H9 (cell line): ENCODE results near the gene YWHAQ. TPM values are rescaled to one million over a fixed set of nuclear protein-coding genes. Genes with fewer than 3 reads are reported as not detected.

Experiments used
- DNase-seq: peaks from one replicate; pipeline ENCODE4 v3.0.0-alpha.2; 2017
- H2AFZ ChIP-seq: one replicate; pipeline ENCODE4 v1.6.1; 2013; ENCODE audit warnings: mild to moderate bottlenecking, low read length, control low read depth, moderate library complexity
- H2AK5ac ChIP-seq: 2 replicates; pipeline ENCODE4 v1.6.1; 2013; ENCODE audit warnings: low read length, control low read depth, mixed read lengths; ENCODE audit not compliant: insufficient read length
- H2BK120ac ChIP-seq: one replicate; pipeline ENCODE4 v1.6.1; 2013; ENCODE audit warnings: low read depth, mild to moderate bottlenecking, low read length, control low read depth, inconsistent platforms; ENCODE audit not compliant: poor library complexity, severe bottlenecking
- H2BK12ac ChIP-seq: 2 replicates; pipeline ENCODE4 v1.6.1; 2013; ENCODE audit warnings: low read length, control low read depth, mixed read lengths, low read depth; ENCODE audit not compliant: insufficient read length
- H2BK15ac ChIP-seq: 2 replicates; pipeline ENCODE4 v1.6.1; 2013; ENCODE audit warnings: low read depth, low read length, control low read depth
- H2BK20ac ChIP-seq: one replicate; pipeline ENCODE4 v1.6.1; 2013; ENCODE audit warnings: low read depth, mild to moderate bottlenecking, low read length, control low read depth, inconsistent platforms; ENCODE audit not compliant: poor library complexity, severe bottlenecking
- H2BK5ac ChIP-seq: 2 replicates; pipeline ENCODE4 v1.6.1; 2013; ENCODE audit warnings: low read length, control low read depth, mixed read lengths; ENCODE audit not compliant: insufficient read length
- H3K14ac ChIP-seq: 2 replicates; pipeline ENCODE4 v1.6.1; 2013; ENCODE audit warnings: low read length, control low read depth; ENCODE audit not compliant: insufficient read depth
- H3K18ac ChIP-seq: 2 replicates; pipeline ENCODE4 v1.6.1; 2013; ENCODE audit warnings: low read depth, mild to moderate bottlenecking, mixed read lengths, low read length, control low read depth; ENCODE audit not compliant: insufficient read length
- H3K23ac ChIP-seq: 2 replicates; pipeline ENCODE4 v1.6.1; 2013; ENCODE audit warnings: low read length, control low read depth, mixed read lengths, low read depth; ENCODE audit not compliant: insufficient read length
- H3K23me2 ChIP-seq: 2 replicates; pipeline ENCODE4 v1.6.1; 2013; ENCODE audit warnings: low read depth, mild to moderate bottlenecking, mixed read lengths, low read length, control low read depth; ENCODE audit not compliant: insufficient read length, poor library complexity, severe bottlenecking
- H3K27ac ChIP-seq: 2 replicates; pipeline ENCODE4 v1.5.1; 2013; ENCODE audit warnings: low read length, control low read depth, mixed read lengths, low read depth; ENCODE audit not compliant: insufficient read length
- H3K27me3 ChIP-seq: 2 replicates; pipeline ENCODE4 v1.6.1; 2013; ENCODE audit warnings: low read length, control low read depth, inconsistent platforms; ENCODE audit not compliant: insufficient read depth
- H3K4ac ChIP-seq: 2 replicates; pipeline ENCODE4 v1.6.1; 2013; ENCODE audit warnings: low read depth, mild to moderate bottlenecking, control low read depth, inconsistent platforms, low read length, moderate library complexity
- H3K4me1 ChIP-seq: 2 replicates; pipeline ENCODE4 v1.6.1; 2013; ENCODE audit warnings: low read length, control low read depth, inconsistent platforms; ENCODE audit not compliant: insufficient read depth
- H3K4me2 ChIP-seq: 2 replicates; pipeline ENCODE4 v1.6.1; 2013; ENCODE audit warnings: low read length, control low read depth, mixed read lengths; ENCODE audit not compliant: insufficient read length, insufficient read depth
- H3K56ac ChIP-seq: 2 replicates; pipeline ENCODE4 v1.6.1; 2013; ENCODE audit warnings: low read depth, mild to moderate bottlenecking, mixed read lengths, low read length, control low read depth; ENCODE audit not compliant: insufficient read length
- H3K79me1 ChIP-seq: 2 replicates; pipeline ENCODE4 v1.6.1; 2013; ENCODE audit warnings: low read depth, mild to moderate bottlenecking, moderate library complexity, low read length, control low read depth, inconsistent platforms; ENCODE audit not compliant: insufficient read depth, poor library complexity, severe bottlenecking
- H3K79me2 ChIP-seq: 2 replicates; pipeline ENCODE4 v1.6.1; 2013; ENCODE audit warnings: low read length, control low read depth, inconsistent platforms; ENCODE audit not compliant: insufficient read depth
- H3K9ac ChIP-seq: 2 replicates; pipeline ENCODE4 v1.6.1; 2013; ENCODE audit warnings: low read length, control low read depth, mixed read lengths; ENCODE audit not compliant: insufficient read length; ENCODE audit errors: extremely low read depth
- H3K9me3 ChIP-seq: one replicate; pipeline ENCODE4 v1.6.1; 2013; ENCODE audit warnings: low read depth, low read length, inconsistent platforms; ENCODE audit not compliant: control insufficient read depth
- H3T11ph ChIP-seq: one replicate; pipeline ENCODE4 v1.6.1; 2013; ENCODE audit warnings: mild to moderate bottlenecking, low read length, control low read depth, inconsistent platforms
- H4K20me1 ChIP-seq: one replicate; pipeline ENCODE4 v1.6.1; 2013; ENCODE audit not compliant: control insufficient read depth, insufficient read length, insufficient read depth
- H4K5ac ChIP-seq: 2 replicates; pipeline ENCODE4 v1.6.1; 2013; ENCODE audit warnings: low read depth, mild to moderate bottlenecking, mixed read lengths, low read length, control low read depth; ENCODE audit not compliant: insufficient read length
- H4K8ac ChIP-seq: replicated peaks from 2 replicates; pipeline ENCODE4 v1.6.1; 2013; ENCODE audit warnings: low read length, control low read depth, mixed read lengths, low read depth; ENCODE audit not compliant: insufficient read length
- H4K91ac ChIP-seq: 2 replicates; pipeline ENCODE4 v1.6.1; 2013; ENCODE audit warnings: low read depth, mild to moderate bottlenecking, moderate library complexity, mixed read lengths, low read length, control low read depth; ENCODE audit not compliant: insufficient read length
- H3K27ac Mint-ChIP-seq, 3 experiments: 2 replicates in 2 of 3; 3 replicates in 1 of 3; pipeline ENCODE4 v1.8.0; 2020 to 2021; ENCODE audit warnings: mixed read lengths in 3 of 3, mild to moderate bottlenecking in 1 of 3, moderate library complexity in 1 of 3
- H3K27me3 Mint-ChIP-seq: 2 replicates; pipeline ENCODE4 v1.8.0; 2021; ENCODE audit warnings: low read depth, mild to moderate bottlenecking, moderate library complexity, mixed read lengths
- H3K36me3 Mint-ChIP-seq, 3 experiments: 2 replicates in 2 of 3; 3 replicates in 1 of 3; pipeline ENCODE4 v1.8.0; 2020 to 2021; ENCODE audit warnings: low read depth in 3 of 3, mixed read lengths in 3 of 3; ENCODE audit not compliant: insufficient read depth in 1 of 3
- H3K4me1 Mint-ChIP-seq, 2 experiments: 2 replicates each; pipeline ENCODE4 v1.8.0; 2020; ENCODE audit warnings: mixed read lengths in 2 of 2
- H3K4me3 Mint-ChIP-seq, 2 experiments: 2 replicates in 1 of 2; 3 replicates in 1 of 2; pipeline ENCODE4 v1.8.0; 2020 to 2021; ENCODE audit warnings: mild to moderate bottlenecking in 2 of 2, mixed read lengths in 2 of 2, moderate library complexity in 1 of 2
- H3K9me3 Mint-ChIP-seq, 2 experiments: 2 replicates in 1 of 2; 3 replicates in 1 of 2; pipeline ENCODE4 v1.8.0; 2020; ENCODE audit warnings: mild to moderate bottlenecking in 2 of 2, mixed read lengths in 2 of 2, moderate library complexity in 1 of 2
- CTCF ChIP-seq: fragments of 200-600 bp; sonication (generic); conservative IDR thresholded peaks from 3 replicates; pipeline ENCODE4 v1.8.0; 2021; ENCODE audit warnings: antibody characterized with exemption, mild to moderate bottlenecking
- whole genome bisulfite sequencing: extraction: QIAGEN DNeasy Blood & Tissue Kit; methylation state at CpG from one replicate; pipeline ENCODE4 v1.1.7; 2013; ENCODE audit warnings: missing lambda C conversion rate, low lambda C conversion rate, mixed read lengths; ENCODE audit not compliant: insufficient read length; ENCODE audit errors: extremely low coverage; 5-methylcytosine and 5-hydroxymethylcytosine counted together
- total RNA-seq: library from RNA; stranded (reverse); gene quantifications from 2 replicates; pipeline ENCODE4 v1.2.1, GENCODE V29; 2021

YWHAQ gene
- total RNA-seq, 1 experiment from 2014 or later = 374 TPM

- H3K18ac ChIP-seq = no peak overlapping the region
- peak overlapping the region; percentile 37 for H3K4me2 ChIP-seq
- H3K79me1 ChIP-seq = no peaks in the 10 kb centered on the region
- no peaks in the 10 kb centered on the region for H3K9me3 Mint-ChIP-seq
- no peak overlapping the region for H3K23ac ChIP-seq
- no peaks in the 10 kb centered on the region for H3K36me3 Mint-ChIP-seq
- no peaks in the 10 kb centered on the region for H3K79me2 ChIP-seq
- no peaks in the 10 kb centered on the region for H3K23me2 ChIP-seq
- no peaks in the 10 kb centered on the region for H3K9me3 ChIP-seq
- no peak overlapping the region for H4K5ac ChIP-seq
- H2BK12ac ChIP-seq = no peak overlapping the region
- no peak overlapping the region for H3K9ac ChIP-seq
- H3T11ph ChIP-seq = no peak overlapping the region
- no peak overlapping the region for H3K4ac ChIP-seq
- no peak overlapping the region for H4K91ac ChIP-seq
- no peak overlapping the region for H2AFZ ChIP-seq
- no peak overlapping the region for H4K8ac ChIP-seq
- H3K4me1 ChIP-seq = peaks cover 8% of the 10 kb centered on the region
- no peak overlapping the region for H3K4me3 Mint-ChIP-seq
- peak overlapping the region; percentile 34; the same call in 1 of the 2 replicates for H3K14ac ChIP-seq
- no peaks in the 10 kb centered on the region; the same call in 1 of the 2 replicates for H3K27me3 ChIP-seq
- peaks cover 3% of the 10 kb centered on the region; the same call in 1 of the 2 replicates for H3K27me3 Mint-ChIP-seq
- no peak overlapping the region for H2BK15ac ChIP-seq
- H2AK5ac ChIP-seq = no peak overlapping the region
- WGBS = no CpG with 5 or more reads among the region's 14 CpGs
- H3K56ac ChIP-seq = no peak overlapping the region
- H2BK20ac ChIP-seq = no peak overlapping the region
- H3K27ac ChIP-seq = no peak overlapping the region
- peak; percentile 43 for DNase-seq
- no peak for TF ChIP-seq CTCF
- H3K4me1 Mint-ChIP-seq = peaks cover 22 to 23% of the 10 kb centered on the region in 2 experiments
- no peak overlapping the region for H2BK120ac ChIP-seq
- no peak overlapping the region; a peak in 1 of 7 replicates for H3K27ac Mint-ChIP-seq
- H4K20me1 ChIP-seq = no peaks in the 10 kb centered on the region
- H2BK5ac ChIP-seq = no peak overlapping the region
These were observed 44.9 kb upstream of the YWHAQ start for GRCh38 chr2:9675415-9676351.
